HG03159 (cell line): Measurements from ENCODE around the gene CENPC.
"Not testable (repeated sequence)": the region's sequence is repeated elsewhere in the genome, so short reads cannot be mapped to it uniquely, and the experiment has no call there.

Experiments
- ATAC-seq: cut with Tn5 transposase; IDR thresholded peaks from one replicate; pipeline ENCODE4 v1.9.1; 2021; ENCODE audit warnings: mild to moderate bottlenecking, moderate library complexity; ENCODE audit not compliant: unreplicated experiment

The CENPC gene

GRCh38 chr4:67550857-67551256, 5.6 kb upstream of the CENPC start:
- ATAC-seq: peak; percentile 29

GRCh38 chr4:67550451-67550850, 5.1 kb upstream of the CENPC start:
- peak; percentile 31 for ATAC-seq

GRCh38 chr4:67549123-67549522, 3.8 kb upstream of the CENPC start:
- no peak for ATAC-seq

GRCh38 chr4:67546971-67547370, 1.7 kb upstream of the CENPC start:
- ATAC-seq: no peak

- no peak for ATAC-seq
These were observed 677 bp upstream of the CENPC start for GRCh38 chr4:67546004-67546356.

- no peak for ATAC-seq
These were observed 3.2 kb downstream of the CENPC start for GRCh38 chr4:67542076-67542475.

GRCh38 chr4:67539830-67540229, 5.5 kb downstream of the CENPC start:
- no peak for ATAC-seq

GRCh38 chr4:67535280-67535840, 9.9 kb downstream of the CENPC start:
- no peak for ATAC-seq

GRCh38 chr4:67533112-67533511, 12.2 kb downstream of the CENPC start:
- no peak for ATAC-seq

GRCh38 chr4:67532397-67532796, 12.9 kb downstream of the CENPC start:
- not testable (repeated sequence) for ATAC-seq

GRCh38 chr4:67531379-67531962, 13.8 kb downstream of the CENPC start:
- ATAC-seq: no peak

- not testable (repeated sequence) for ATAC-seq
These were observed 21.2 kb downstream of the CENPC start for GRCh38 chr4:67524140-67524539.

- no peak for ATAC-seq
These were observed 22.2 kb downstream of the CENPC start for GRCh38 chr4:67522851-67523671.

- ATAC-seq: no peak
These were observed 23.1 kb downstream of the CENPC start for GRCh38 chr4:67522230-67522629.

- ATAC-seq: peak; percentile 55
These were observed 23.8 kb downstream of the CENPC start for GRCh38 chr4:67521506-67521905.

- no peak for ATAC-seq
These were observed 25.2 kb downstream of the CENPC start for GRCh38 chr4:67520141-67520540.

GRCh38 chr4:67512501-67512900, 32.8 kb downstream of the CENPC start:
- no peak for ATAC-seq

GRCh38 chr4:67500373-67500772, 44.9 kb downstream of the CENPC start:
- ATAC-seq: no peak

GRCh38 chr4:67499799-67500198, 45.5 kb downstream of the CENPC start:
- peak; percentile 65 for ATAC-seq

GRCh38 chr4:67483868-67484602, 61.3 kb downstream of the CENPC start:
- ATAC-seq: no peak

GRCh38 chr4:67480810-67481209, 64.5 kb downstream of the CENPC start:
- no peak for ATAC-seq

- ATAC-seq: no peak
These were observed 70.1 kb downstream of the CENPC start for GRCh38 chr4:67475155-67475554.
